ENCODE data around the gene MALT1.

MALT1 gene

DNA sequence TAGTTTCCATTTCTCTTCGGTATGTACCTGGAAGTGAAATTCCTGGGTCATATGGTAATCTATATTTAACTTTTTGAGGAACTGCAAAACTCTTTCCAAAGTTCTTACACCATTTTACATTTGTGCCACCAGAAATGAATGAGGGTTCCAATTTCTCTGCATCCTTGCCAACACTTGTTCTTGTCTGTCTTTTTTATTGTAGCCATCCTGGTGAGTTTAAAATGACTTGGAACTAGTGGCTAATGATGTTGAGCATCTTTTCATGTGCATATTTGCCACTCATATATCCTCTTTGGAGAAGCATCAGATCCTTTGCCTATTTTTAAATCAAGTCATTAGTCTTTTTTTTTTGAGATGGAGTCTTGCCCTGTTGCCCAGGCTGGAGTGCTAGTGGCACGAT, 59.4 kb downstream of the MALT1 start:
- no peak overlapping the region for H3K27ac ChIP-seq (ENCODE audit: low read length)
- no peaks in the 10 kb centered on the region for H3K9me3 ChIP-seq (replicated peaks; ENCODE audit: insufficient read depth, low read length)
- TF ChIP-seq, protein P1, sequence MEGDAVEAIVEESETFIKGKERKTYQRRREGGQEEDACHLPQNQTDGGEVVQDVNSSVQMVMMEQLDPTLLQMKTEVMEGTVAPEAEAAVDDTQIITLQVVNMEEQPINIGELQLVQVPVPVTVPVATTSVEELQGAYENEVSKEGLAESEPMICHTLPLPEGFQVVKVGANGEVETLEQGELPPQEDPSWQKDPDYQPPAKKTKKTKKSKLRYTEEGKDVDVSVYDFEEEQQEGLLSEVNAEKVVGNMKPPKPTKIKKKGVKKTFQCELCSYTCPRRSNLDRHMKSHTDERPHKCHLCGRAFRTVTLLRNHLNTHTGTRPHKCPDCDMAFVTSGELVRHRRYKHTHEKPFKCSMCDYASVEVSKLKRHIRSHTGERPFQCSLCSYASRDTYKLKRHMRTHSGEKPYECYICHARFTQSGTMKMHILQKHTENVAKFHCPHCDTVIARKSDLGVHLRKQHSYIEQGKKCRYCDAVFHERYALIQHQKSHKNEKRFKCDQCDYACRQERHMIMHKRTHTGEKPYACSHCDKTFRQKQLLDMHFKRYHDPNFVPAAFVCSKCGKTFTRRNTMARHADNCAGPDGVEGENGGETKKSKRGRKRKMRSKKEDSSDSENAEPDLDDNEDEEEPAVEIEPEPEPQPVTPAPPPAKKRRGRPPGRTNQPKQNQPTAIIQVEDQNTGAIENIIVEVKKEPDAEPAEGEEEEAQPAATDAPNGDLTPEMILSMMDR (IDR thresholded peaks at IDR 0.05; ENCODE audit: low read length) = no peak
- no peak for TF ChIP-seq EZH2 (optimal IDR thresholded peaks at IDR 0.05; ENCODE audit: low read depth, low read length)
- no peak for TF ChIP-seq EZH2phosphoT487 (IDR thresholded peaks at IDR 0.05; ENCODE audit: low read length)
- no peaks in the 10 kb centered on the region for H3F3A ChIP-seq (ENCODE audit: insufficient read depth, low read length)
- peaks cover 3% of the 10 kb centered on the region; the same call in 1 of the 2 replicates for H3K36me3 ChIP-seq (replicated peaks; ENCODE audit: insufficient read depth, low read length)
- H3K4me2 ChIP-seq (ENCODE audit: low read depth, low read length) = no peak overlapping the region
- H4K20me1 ChIP-seq (ENCODE audit: insufficient read depth, low read length) = no peaks in the 10 kb centered on the region
- H3K9ac ChIP-seq (ENCODE audit: low read length) = no peak overlapping the region
- H3K79me2 ChIP-seq (ENCODE audit: low read length) = no peaks in the 10 kb centered on the region
- no peak overlapping the region for H3K4me3 ChIP-seq (ENCODE audit: low read length)
- no peak overlapping the region for H2AFZ ChIP-seq (ENCODE audit: low read length)
- no peaks in the 10 kb centered on the region for H3K4me1 ChIP-seq (ENCODE audit: low read length)
- DNase-seq = no peak
- no peaks in the 10 kb centered on the region for H3K27me3 ChIP-seq (replicated peaks; ENCODE audit: insufficient read depth, low read length)
- H3K9me2 ChIP-seq (replicated peaks; ENCODE audit: insufficient read depth, low read length) = no peaks in the 10 kb centered on the region

DNA sequence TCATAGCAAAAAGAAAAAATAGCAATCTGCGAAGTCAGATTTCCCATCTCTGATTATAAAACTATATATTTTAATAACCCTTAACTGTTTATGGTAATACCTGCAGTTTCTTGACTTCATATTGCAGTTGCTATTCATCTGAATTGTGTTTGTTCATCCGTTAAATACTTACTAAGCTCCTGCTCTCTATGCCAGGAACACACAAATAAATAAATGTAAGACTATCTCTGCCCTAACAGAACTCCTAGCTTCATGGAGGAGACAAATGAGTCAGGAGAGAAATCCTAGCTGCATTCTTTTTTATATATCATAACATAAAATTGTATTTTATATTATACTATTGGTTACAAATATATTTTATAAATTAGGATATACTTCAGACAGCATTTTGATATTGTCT, 61.2 kb downstream of the MALT1 start:
- Histone ChIP-seq H3K79me2 (ENCODE audit: low read length) (no peaks in the 10 kb centered on the region), H3K9me2 (replicated peaks; ENCODE audit: insufficient read depth, low read length) (no peaks in the 10 kb centered on the region), H2AFZ (ENCODE audit: low read length) (no peak overlapping the region)

DNA sequence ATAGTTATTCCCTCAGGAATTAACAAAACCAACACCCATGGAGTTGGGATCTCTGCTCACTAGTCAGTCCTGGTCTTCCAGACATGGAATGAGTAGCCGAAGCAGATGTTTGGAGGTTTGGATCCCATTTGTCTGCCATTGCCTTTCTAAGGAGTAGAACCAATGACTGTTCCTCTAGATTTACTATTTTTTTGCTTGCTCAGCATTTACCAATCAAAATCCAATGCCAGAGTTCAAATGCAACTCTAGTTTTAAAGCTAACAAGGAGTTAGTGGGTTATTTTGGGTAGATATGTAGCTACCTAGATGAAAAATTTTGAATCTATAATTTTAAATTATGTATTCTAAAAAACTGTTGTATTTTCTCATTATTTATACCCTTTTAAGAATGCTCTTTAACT, 62.6 kb downstream of the MALT1 start:
- Histone ChIP-seq H3K36me3 (replicated peaks; ENCODE audit: insufficient read depth, low read length) (peaks cover under 1% of the 10 kb centered on the region; the same call in 1 of the 2 replicates), H3K4me1 (ENCODE audit: low read length) (no peaks in the 10 kb centered on the region), H3F3A (ENCODE audit: insufficient read depth, low read length) (no peaks in the 10 kb centered on the region), H3K9ac (ENCODE audit: low read length) (no peak overlapping the region), H3K4me2 (ENCODE audit: low read depth, low read length) (no peak overlapping the region), H3K79me2 (ENCODE audit: low read length) (no peaks in the 10 kb centered on the region), H3K4me3 (ENCODE audit: low read length) (no peak overlapping the region), H3K27ac (ENCODE audit: low read length) (no peak overlapping the region), H3K9me3 (replicated peaks; ENCODE audit: insufficient read depth, low read length) (no peaks in the 10 kb centered on the region), H4K20me1 (ENCODE audit: insufficient read depth, low read length) (no peaks in the 10 kb centered on the region), H3K27me3 (replicated peaks; ENCODE audit: insufficient read depth, low read length) (no peaks in the 10 kb centered on the region), H3K9me2 (replicated peaks; ENCODE audit: insufficient read depth, low read length) (no peaks in the 10 kb centered on the region), H2AFZ (ENCODE audit: low read length) (no peak overlapping the region)
- no peak for DNase-seq
- no peak for TF ChIP-seq EZH2phosphoT487 (IDR thresholded peaks at IDR 0.05; ENCODE audit: low read length)
- TF ChIP-seq, protein P1 (IDR thresholded peaks at IDR 0.05; ENCODE audit: low read length) = no peak
- no peak for TF ChIP-seq EZH2 (optimal IDR thresholded peaks at IDR 0.05; ENCODE audit: low read depth, low read length)

More for the DNA sequence above, 61.2 kb downstream of the MALT1 start:
- Histone ChIP-seq H3K9me3 (replicated peaks; ENCODE audit: insufficient read depth, low read length) (no peaks in the 10 kb centered on the region), H3K36me3 (replicated peaks; ENCODE audit: insufficient read depth, low read length) (peaks cover 3% of the 10 kb centered on the region; the same call in 1 of the 2 replicates), H3K27me3 (replicated peaks; ENCODE audit: insufficient read depth, low read length) (no peaks in the 10 kb centered on the region), H3K9ac (ENCODE audit: low read length) (no peak overlapping the region), H3F3A (ENCODE audit: insufficient read depth, low read length) (no peaks in the 10 kb centered on the region), H3K4me1 (ENCODE audit: low read length) (no peaks in the 10 kb centered on the region), H3K27ac (ENCODE audit: low read length) (no peak overlapping the region), H3K4me3 (ENCODE audit: low read length) (no peak overlapping the region), H3K4me2 (ENCODE audit: low read depth, low read length) (no peak overlapping the region), H4K20me1 (ENCODE audit: insufficient read depth, low read length) (no peaks in the 10 kb centered on the region)
- DNase-seq = no peak
- TF ChIP-seq EZH2phosphoT487 (IDR thresholded peaks at IDR 0.05; ENCODE audit: low read length) = no peak
- TF ChIP-seq, protein P1 (IDR thresholded peaks at IDR 0.05; ENCODE audit: low read length) = no peak
- TF ChIP-seq EZH2 (optimal IDR thresholded peaks at IDR 0.05; ENCODE audit: low read depth, low read length) = no peak
